ENCODE results near the gene FOXN3. TPM values are rescaled to one million over a fixed set of nuclear protein-coding genes. Genes with fewer than 3 reads are reported as not detected.

The FOXN3 gene, protein sequence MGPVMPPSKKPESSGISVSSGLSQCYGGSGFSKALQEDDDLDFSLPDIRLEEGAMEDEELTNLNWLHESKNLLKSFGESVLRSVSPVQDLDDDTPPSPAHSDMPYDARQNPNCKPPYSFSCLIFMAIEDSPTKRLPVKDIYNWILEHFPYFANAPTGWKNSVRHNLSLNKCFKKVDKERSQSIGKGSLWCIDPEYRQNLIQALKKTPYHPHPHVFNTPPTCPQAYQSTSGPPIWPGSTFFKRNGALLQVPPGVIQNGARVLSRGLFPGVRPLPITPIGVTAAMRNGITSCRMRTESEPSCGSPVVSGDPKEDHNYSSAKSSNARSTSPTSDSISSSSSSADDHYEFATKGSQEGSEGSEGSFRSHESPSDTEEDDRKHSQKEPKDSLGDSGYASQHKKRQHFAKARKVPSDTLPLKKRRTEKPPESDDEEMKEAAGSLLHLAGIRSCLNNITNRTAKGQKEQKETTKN
- 112 and 136 TPM in 2 replicates for total RNA-seq (2013; cell fraction: nucleolus; rRNA removed)
- total RNA-seq (2014; rRNA removed) (41.7 and 42.0 TPM in 2 replicates), total RNA-seq (2014; rRNA removed; fragmentation: Illumina TruSeq; extraction: Trizol) (32.5 and 33.8 TPM in 2 replicates), total RNA-seq (2021) (66.1 and 68.9 TPM in 2 replicates), polyA plus RNA-seq (2011; rRNA removed) (21.5 and 25.6 TPM in 2 replicates), polyA plus RNA-seq (2014; fragmentation: Illumina TruSeq; extraction: Trizol) (43.6 and 46.8 TPM in 2 replicates), polyA plus RNA-seq (2014; fragmentation: Nextera tagmentation; extraction: Ambion mirVana) (1 to 10 TPM; 4.5 to 7.1 TPM), polyA plus RNA-seq (2014; rRNA removed) (34.5 and 38.4 TPM in 2 replicates), polyA plus RNA-seq (2016; fragmentation: Nextera tagmentation; extraction: Ambion mirVana) (10 to 100 TPM; 21.2 to 23.7 TPM), polyA minus RNA-seq (2011; rRNA and poly(A)+ RNA removed) (42.8 and 49.2 TPM in 2 replicates), Bru-seq, nascent RNA (percentile 84 among the genes with signal in this experiment), BruChase-seq, experiment 1, labeled RNA remaining after a 6-hour chase (percentile 80 among the genes with signal in this experiment), BruChase-seq, experiment 2, labeled RNA remaining after a 2-hour chase (percentile 76 among the genes with signal in this experiment)
- 19.9 TPM for polyA plus RNA-seq (2011; ENCODE audit: low read depth)
- 21.5 and 21.7 TPM in 2 replicates for polyA plus RNA-seq (2011; cell fraction: cytosol; rRNA removed)
- 17.3 and 21.5 TPM in 2 replicates for polyA plus RNA-seq (2011; cell fraction: nucleus; rRNA removed)
- polyA plus RNA-seq (2012): 28.8 and 31.2 TPM in 2 replicates
- polyA minus RNA-seq (2011; cell fraction: cytosol; rRNA and poly(A)+ RNA removed): 15.0 and 20.3 TPM in 2 replicates
- 27.3 and 39.6 TPM in 2 replicates for polyA minus RNA-seq (2011; cell fraction: nucleus; rRNA and poly(A)+ RNA removed)
- long read RNA-seq, experiment 1, partial matches to known transcripts: 2 of 12 reads
- long read RNA-seq, experiment 1, other reads (novel, unspliced or antisense): 7 of 12 reads
- long read RNA-seq, experiment 2, partial matches to known transcripts: 4 of 42 reads
- long read RNA-seq, experiment 2, other reads (novel, unspliced or antisense): 36 of 42 reads

DNA sequence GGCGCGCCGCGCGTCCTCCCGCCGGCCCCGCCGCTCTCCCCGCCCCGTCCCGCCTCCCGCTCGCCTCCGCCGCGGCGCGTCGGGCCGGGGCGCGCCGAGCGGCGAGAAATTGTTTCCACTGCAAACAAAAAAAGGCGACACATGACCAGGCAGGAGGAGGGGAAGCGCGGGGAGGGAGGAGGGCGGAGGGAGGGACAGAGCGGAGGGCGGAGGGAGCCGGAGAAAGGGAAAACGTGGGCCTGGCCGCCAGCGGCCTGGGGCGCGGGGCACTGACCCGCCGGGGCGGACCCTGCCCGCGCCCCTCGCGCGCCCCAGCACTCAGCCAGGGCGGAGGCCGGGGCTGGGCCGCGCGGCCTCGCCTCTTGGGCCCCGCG is at the start of gene FOXN3:
Gene FOXN3, minus strand, starts transcription at position 143 of the 374 bp plus-strand sequence. CDS start 4,757 bp downstream, outside the sequence.
- Histone ChIP-seq H3K4me2 (ENCODE audit: control insufficient read depth, insufficient read depth) (peak within 1 kb of the TSS; percentile 91), H3K4me3 (peak within 1 kb of the TSS; percentile 85), H3K4me1 (ENCODE audit: control insufficient read depth, insufficient read depth, low read length) (peaks cover 6% of the 10 kb centered on the region), H4K20me1 (ENCODE audit: control insufficient read depth, insufficient read depth) (no peaks in the 10 kb centered on the region), H3K36me3 (ENCODE audit: control insufficient read depth in 2 of 2, insufficient read depth in 2 of 2, low read length in 1 of 2) (peaks cover 0 to under 1% of the 10 kb centered on the region in 2 experiments; a peak in 2 of 4 replicates), H3K27ac (ENCODE audit: control insufficient read depth, insufficient read depth) (peak within 1 kb of the TSS; percentile 93), H2AFZ (ENCODE audit: control insufficient read depth, low read depth, low read length) (peak within 1 kb of the TSS; percentile 70), H3K79me2 (ENCODE audit: control insufficient read depth, insufficient read depth, low read length) (peaks cover 49% of the 10 kb centered on the region), H3K9me3 (replicated peaks; ENCODE audit: control insufficient read depth, insufficient read depth, low read length) (peaks cover 2% of the 10 kb centered on the region; the same call in 1 of the 3 replicates), H3K9ac (ENCODE audit: control insufficient read depth, insufficient read depth, low read length) (peak within 1 kb of the TSS; percentile 94), H3K27me3 (replicated peaks in 1 of 2; ENCODE audit: control insufficient read depth in 2 of 2, insufficient read depth in 2 of 2, low read length in 1 of 2) (no peaks in the 10 kb centered on the region)
- in situ Hi-C loops (cut with MboI): no loop called here
- WGBS (ENCODE audit: insufficient coverage, insufficient replicate concordance, low lambda C conversion rate, missing lambda C conversion rate): 5% methylated on average over 16 of the region's 54 CpGs
- DNase-seq (ENCODE audit: low read depth, low spot score) (no peak), ATAC-seq (peak; percentile 51), FAIRE-seq (no peak)
- CTCF ChIA-PET: no interaction called here
- BruUV-seq (replicated peaks): no TSS peak
- POLR2A ChIA-PET: no interaction called here
- intact Hi-C loops (cut with micrococcal nuclease; ENCODE audit: unreplicated experiment): loop anchor here (1.0 to 5.0 kb wide), 3 partner anchors 35 to 538 kb away; partner anchors contain the start of gene TDP1
- RAD21 ChIA-PET (ENCODE audit: unreplicated experiment): no interaction called here
- SMC1A ChIA-PET (ENCODE audit: uncharacterized antibody, unreplicated experiment): no interaction called here
- 0 out of 2 replicates have a peak, but pooled peaks have one; percentile 40 for TF ChIP-seq CHD2 (IDR thresholded peaks at IDR 0.05; ENCODE audit: borderline replicate concordance, low read depth, low read length)
- TF ChIP-seq NR2C1 (IDR thresholded peaks at IDR 0.05): 0 out of 2 replicates have a peak, but pooled peaks have one; percentile 26
- peak; percentile 37; the same call in 1 of the 2 replicates for TF ChIP-seq YY1 (IDR thresholded peaks at IDR 0.05; ENCODE audit: low read depth, low read length)
- TF ChIP-seq RAD21 (IDR thresholded peaks at IDR 0.05; ENCODE audit: insufficient read depth, low read depth, low read length): peak; percentile 30; the same call in 1 of the 2 replicates
- TF ChIP-seq, protein P1, sequence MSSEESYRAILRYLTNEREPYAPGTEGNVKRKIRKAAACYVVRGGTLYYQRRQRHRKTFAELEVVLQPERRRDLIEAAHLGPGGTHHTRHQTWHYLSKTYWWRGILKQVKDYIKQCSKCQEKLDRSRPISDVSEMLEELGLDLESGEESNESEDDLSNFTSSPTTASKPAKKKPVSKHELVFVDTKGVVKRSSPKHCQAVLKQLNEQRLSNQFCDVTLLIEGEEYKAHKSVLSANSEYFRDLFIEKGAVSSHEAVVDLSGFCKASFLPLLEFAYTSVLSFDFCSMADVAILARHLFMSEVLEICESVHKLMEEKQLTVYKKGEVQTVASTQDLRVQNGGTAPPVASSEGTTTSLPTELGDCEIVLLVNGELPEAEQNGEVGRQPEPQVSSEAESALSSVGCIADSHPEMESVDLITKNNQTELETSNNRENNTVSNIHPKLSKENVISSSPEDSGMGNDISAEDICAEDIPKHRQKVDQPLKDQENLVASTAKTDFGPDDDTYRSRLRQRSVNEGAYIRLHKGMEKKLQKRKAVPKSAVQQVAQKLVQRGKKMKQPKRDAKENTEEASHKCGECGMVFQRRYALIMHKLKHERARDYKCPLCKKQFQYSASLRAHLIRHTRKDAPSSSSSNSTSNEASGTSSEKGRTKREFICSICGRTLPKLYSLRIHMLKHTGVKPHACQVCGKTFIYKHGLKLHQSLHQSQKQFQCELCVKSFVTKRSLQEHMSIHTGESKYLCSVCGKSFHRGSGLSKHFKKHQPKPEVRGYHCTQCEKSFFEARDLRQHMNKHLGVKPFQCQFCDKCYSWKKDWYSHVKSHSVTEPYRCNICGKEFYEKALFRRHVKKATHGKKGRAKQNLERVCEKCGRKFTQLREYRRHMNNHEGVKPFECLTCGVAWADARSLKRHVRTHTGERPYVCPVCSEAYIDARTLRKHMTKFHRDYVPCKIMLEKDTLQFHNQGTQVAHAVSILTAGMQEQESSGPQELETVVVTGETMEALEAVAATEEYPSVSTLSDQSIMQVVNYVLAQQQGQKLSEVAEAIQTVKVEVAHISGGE (CRISPR knock-in tag; IDR thresholded peaks at IDR 0.05): no peak
- TF ChIP-seq, protein P2, sequence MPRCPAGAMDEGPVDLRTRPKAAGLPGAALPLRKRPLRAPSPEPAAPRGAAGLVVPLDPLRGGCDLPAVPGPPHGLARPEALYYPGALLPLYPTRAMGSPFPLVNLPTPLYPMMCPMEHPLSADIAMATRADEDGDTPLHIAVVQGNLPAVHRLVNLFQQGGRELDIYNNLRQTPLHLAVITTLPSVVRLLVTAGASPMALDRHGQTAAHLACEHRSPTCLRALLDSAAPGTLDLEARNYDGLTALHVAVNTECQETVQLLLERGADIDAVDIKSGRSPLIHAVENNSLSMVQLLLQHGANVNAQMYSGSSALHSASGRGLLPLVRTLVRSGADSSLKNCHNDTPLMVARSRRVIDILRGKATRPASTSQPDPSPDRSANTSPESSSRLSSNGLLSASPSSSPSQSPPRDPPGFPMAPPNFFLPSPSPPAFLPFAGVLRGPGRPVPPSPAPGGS (IDR thresholded peaks at IDR 0.05; ENCODE audit: borderline replicate concordance, insufficient read depth, low read depth, low read length, poor library complexity, severe bottlenecking): no peak
- peak; percentile 82 for TF ChIP-seq SMARCA5 (IDR thresholded peaks at IDR 0.05)
- peak; percentile 29; the same call in 1 of the 2 replicates for TF ChIP-seq POLR2A (IDR thresholded peaks at IDR 0.05; ENCODE audit: low read depth, low read length)
- no peak for TF ChIP-seq MEF2B (IDR thresholded peaks at IDR 0.05; ENCODE audit: partially characterized antibody, poor library complexity, severe bottlenecking)
- peak; percentile 67; the same call in 1 of the 2 replicates for TF ChIP-seq ZNF384 (IDR thresholded peaks at IDR 0.05; ENCODE audit: borderline replicate concordance, low read depth, low read length)
- no peak; the same call in 1 of the 2 replicates for TF ChIP-seq NR2F1 (conservative IDR thresholded peaks at IDR 0.05)
- TF ChIP-seq RFX5 (IDR thresholded peaks at IDR 0.05; ENCODE audit: low read depth, low read length): no peak
- no peak for TF ChIP-seq EED (IDR thresholded peaks at IDR 0.05; ENCODE audit: low read depth)
- peak; percentile 36; the same call in 1 of the 2 replicates for TF ChIP-seq TAF1 (IDR thresholded peaks at IDR 0.05; ENCODE audit: borderline replicate concordance, low read depth, low read length)
- no peak for TF ChIP-seq YBX1 (IDR thresholded peaks at IDR 0.05)
